SU-DHL-6 (cell line): ENCODE data around the gene POLE3.
A peak's percentile ranks its signal among the peaks of the same experiment; 100 is the strongest.

Experiments
- H2AFZ ChIP-seq: fragments of 200-600 bp; sonication (generic); 2 replicates; pipeline ENCODE4 v1.6.1; 2014; ENCODE audit warnings: low read depth, mild to moderate bottlenecking, moderate library complexity, mixed read lengths, antibody characterized with exemption, low read length; ENCODE audit not compliant: severe bottlenecking
- H3F3A ChIP-seq: fragments of 200-600 bp; shearing (Covaris generic); 2 replicates; pipeline ENCODE4 v1.6.0; 2016; ENCODE audit warnings: antibody characterized with exemption, mild to moderate bottlenecking; ENCODE audit not compliant: insufficient read depth
- H3K27ac ChIP-seq: fragments of 200-600 bp; sonication (generic); 2 replicates; pipeline ENCODE4 v1.5.1; 2016; ENCODE audit warnings: low read depth, mild to moderate bottlenecking, low read length, moderate library complexity, mixed read lengths
- H3K27me3 ChIP-seq: fragments of 200-600 bp; sonication (generic), shearing (Covaris generic); 2 replicates; pipeline ENCODE4 v1.6.0; 2014; ENCODE audit warnings: mild to moderate bottlenecking, low read length
- H3K36me3 ChIP-seq: fragments of 200-600 bp; sonication (generic); 2 replicates; pipeline ENCODE4 v1.6.1; 2014; ENCODE audit warnings: mild to moderate bottlenecking, low read length, mixed read lengths
- H3K4me2 ChIP-seq: fragments of 300-600, 200-600 bp; shearing (Covaris generic), sonication (generic); 2 replicates; pipeline ENCODE4 v1.6.0; 2014; ENCODE audit warnings: low read length, low read depth, mild to moderate bottlenecking; ENCODE audit not compliant: poor library complexity, severe bottlenecking
- H3K4me3 ChIP-seq: fragments of 200-600 bp; sonication (generic); 2 replicates; pipeline ENCODE4 v1.5.1; 2014; ENCODE audit warnings: antibody characterized with exemption, low read length, mild to moderate bottlenecking, mixed read lengths; ENCODE audit not compliant: insufficient read depth, poor library complexity, severe bottlenecking
- H3K79me2 ChIP-seq: fragments of 200-600 bp; sonication (generic); 2 replicates; pipeline ENCODE4 v1.6.1; 2014; ENCODE audit warnings: mild to moderate bottlenecking, low read length, moderate library complexity; ENCODE audit not compliant: insufficient read depth
- H3K9ac ChIP-seq: fragments of 200-600 bp; sonication (generic); 2 replicates; pipeline ENCODE4 v1.7.0; 2014; ENCODE audit warnings: mild to moderate bottlenecking, low read length
- H3K9me2 ChIP-seq: fragments of 200-600 bp; sonication (generic); replicated peaks from 2 replicates; pipeline ENCODE4 v1.6.1; 2014; ENCODE audit warnings: low read length; ENCODE audit not compliant: insufficient read depth
- H3K9me3 ChIP-seq: fragments of 200-600 bp; sonication (generic); 2 replicates; pipeline ENCODE4 v1.6.1; 2014; ENCODE audit warnings: low read length, mixed read lengths; ENCODE audit not compliant: insufficient read depth
- H4K20me1 ChIP-seq: fragments of 200-600 bp; sonication (generic); 2 replicates; pipeline ENCODE4 v1.6.1; 2014; ENCODE audit warnings: low read depth, mild to moderate bottlenecking, antibody characterized with exemption, low read length, moderate library complexity, mixed read lengths
- CTCF ChIP-seq: fragments of 200-600 bp; sonication (generic); IDR thresholded peaks from one replicate; pipeline ENCODE4 v1.5.1; 2017; ENCODE audit warnings: antibody characterized with exemption, mild to moderate bottlenecking, low read length, moderate library complexity; ENCODE audit not compliant: insufficient read depth, poor library complexity, severe bottlenecking
- EZH2phosphoT487 ChIP-seq: fragments of 200-600 bp; sonication (generic), shearing (Covaris generic); conservative IDR thresholded peaks from 2 replicates; pipeline ENCODE4 v1.6.1; 2018; ENCODE audit warnings: mild to moderate bottlenecking, antibody characterized with exemption, low read length, moderate library complexity, mixed read lengths

POLE3 gene

GRCh38 chr9:113417370-113417769 lies 6.9 kb upstream of the POLE3 start:
- Histone ChIP-seq H4K20me1 (no peaks in the 10 kb centered on the region), H3K4me3 (no peak overlapping the region), H3K9me3 (no peaks in the 10 kb centered on the region), H3K27me3 (no peaks in the 10 kb centered on the region), H3K27ac (no peak overlapping the region), H3F3A (no peaks in the 10 kb centered on the region), H3K79me2 (no peaks in the 10 kb centered on the region), H3K9ac (no peak overlapping the region), H3K4me2 (no peak overlapping the region), H3K36me3 (no peaks in the 10 kb centered on the region), H2AFZ (no peak overlapping the region), H3K9me2 (no peaks in the 10 kb centered on the region)
- TF ChIP-seq EZH2phosphoT487 (no peak), CTCF (no peak)

GRCh38 chr9:113416149-113416721 lies 5.8 kb upstream of the POLE3 start:
- Histone ChIP-seq H4K20me1 (no peaks in the 10 kb centered on the region), H3K36me3 (no peaks in the 10 kb centered on the region), H3K9me2 (no peaks in the 10 kb centered on the region), H3K79me2 (no peaks in the 10 kb centered on the region), H3K9me3 (no peaks in the 10 kb centered on the region), H3K9ac (no peak overlapping the region), H3K4me2 (peak overlapping the region; percentile 25), H2AFZ (peak overlapping the region; percentile 17), H3K4me3 (no peak overlapping the region), H3K27me3 (no peaks in the 10 kb centered on the region), H3K27ac (peak overlapping the region; percentile 9; the same call in 1 of the 2 replicates), H3F3A (no peaks in the 10 kb centered on the region)
- TF ChIP-seq EZH2phosphoT487 (no peak), CTCF (no peak)

GRCh38 chr9:113409883-113410206 lies 630 bp downstream of the POLE3 start:
- Histone ChIP-seq H3F3A (peaks cover 19% of the 10 kb centered on the region), H3K4me3 (peak overlapping the region; percentile 88), H3K9me2 (no peaks in the 10 kb centered on the region), H2AFZ (peak overlapping the region; percentile 56), H4K20me1 (no peaks in the 10 kb centered on the region), H3K9ac (peak overlapping the region; percentile 87), H3K27me3 (no peaks in the 10 kb centered on the region), H3K36me3 (peaks cover 9% of the 10 kb centered on the region; the same call in 1 of the 2 replicates), H3K79me2 (peaks cover 28% of the 10 kb centered on the region), H3K27ac (peak overlapping the region; percentile 92), H3K4me2 (peak overlapping the region; percentile 73), H3K9me3 (no peaks in the 10 kb centered on the region)
- TF ChIP-seq CTCF (no peak), EZH2phosphoT487 (no peak)
